ENCODE data around the gene SRXN1. TPM values are rescaled to one million over a fixed set of nuclear protein-coding genes. Genes with fewer than 3 reads are reported as not detected.

SRXN1 gene
- total RNA-seq, 3 donors from 2014 or later, result 28.5 to 39.8 (median 38.5) TPM

DNA sequence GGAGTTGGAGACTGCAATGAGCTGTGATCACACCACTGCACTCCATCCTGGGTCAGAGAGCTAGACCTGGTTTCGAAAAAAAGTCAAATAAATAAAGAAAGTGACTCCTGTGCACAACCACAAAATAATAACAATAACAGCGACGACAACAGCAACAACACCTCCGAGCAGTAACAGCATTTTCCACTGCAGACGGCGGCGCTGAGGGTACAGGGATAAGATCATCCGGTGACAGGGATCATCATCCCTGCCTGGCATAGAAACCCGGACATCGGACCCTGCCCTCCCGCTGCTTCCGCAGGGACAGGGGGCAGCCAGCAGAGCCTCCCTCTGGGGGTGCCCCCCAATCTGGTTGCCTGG lies 11.5 kb downstream of the SRXN1 start:
- Mint-ChIP-seq H3K4me3 (no peak overlapping the region), H3K36me3 (ENCODE audit: insufficient read depth) (no peaks in the 10 kb centered on the region), H3K27me3 (ENCODE audit: low read depth) (peaks cover 31% of the 10 kb centered on the region), H3K4me1 (ENCODE audit: low read depth) (peaks cover 12% of the 10 kb centered on the region), H3K9me3 (no peaks in the 10 kb centered on the region)
- no peak for DNase-seq
- ATAC-seq, result no peak

DNA sequence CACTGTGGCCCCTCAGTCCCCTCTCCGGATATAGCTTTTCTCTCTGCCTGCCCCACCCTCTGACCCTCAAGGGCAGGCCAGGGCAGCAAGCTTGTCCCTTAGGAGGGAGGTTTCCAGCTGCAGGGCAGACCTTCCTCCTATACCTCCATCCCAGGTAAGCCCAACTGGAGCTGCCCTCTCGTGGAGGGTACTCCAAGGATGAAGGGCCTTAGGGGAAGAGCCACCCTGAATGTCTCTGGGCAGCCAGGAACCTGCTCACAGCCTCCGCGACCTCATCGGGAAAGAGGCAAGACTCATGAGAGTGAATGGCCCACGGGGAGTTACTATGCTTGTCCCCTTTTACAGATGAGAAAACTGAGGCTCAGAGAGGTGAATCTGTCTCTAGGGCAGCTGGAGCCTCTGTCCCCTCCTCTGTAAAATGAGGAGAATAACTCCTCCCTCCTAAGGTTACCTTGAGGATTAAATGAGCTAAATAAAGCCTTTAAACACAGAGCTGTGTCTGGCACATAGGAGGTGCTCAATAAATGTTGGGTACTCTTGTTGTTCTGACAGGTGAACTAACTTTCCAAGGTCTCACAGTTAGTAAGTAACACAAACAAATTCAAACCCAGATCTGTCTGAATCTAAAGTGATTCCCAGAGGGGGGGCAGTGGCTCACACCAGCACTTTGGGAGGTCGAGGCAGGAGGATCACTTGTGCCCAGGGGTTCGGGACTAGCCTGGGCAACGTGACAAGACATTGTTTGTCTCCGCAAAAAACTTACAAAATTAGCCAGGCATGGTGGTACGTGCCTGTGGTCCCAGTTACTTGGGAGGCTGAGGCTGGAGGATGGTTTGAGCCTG lies 12.1 kb downstream of the SRXN1 start:
- DNase-seq (no peak), ATAC-seq (no peak)
- Mint-ChIP-seq H3K36me3 (ENCODE audit: insufficient read depth) (no peaks in the 10 kb centered on the region), H3K4me3 (no peak overlapping the region), H3K27me3 (ENCODE audit: low read depth) (peaks cover 33% of the 10 kb centered on the region), H3K4me1 (ENCODE audit: low read depth) (peaks cover 12% of the 10 kb centered on the region), H3K9me3 (no peaks in the 10 kb centered on the region)

DNA sequence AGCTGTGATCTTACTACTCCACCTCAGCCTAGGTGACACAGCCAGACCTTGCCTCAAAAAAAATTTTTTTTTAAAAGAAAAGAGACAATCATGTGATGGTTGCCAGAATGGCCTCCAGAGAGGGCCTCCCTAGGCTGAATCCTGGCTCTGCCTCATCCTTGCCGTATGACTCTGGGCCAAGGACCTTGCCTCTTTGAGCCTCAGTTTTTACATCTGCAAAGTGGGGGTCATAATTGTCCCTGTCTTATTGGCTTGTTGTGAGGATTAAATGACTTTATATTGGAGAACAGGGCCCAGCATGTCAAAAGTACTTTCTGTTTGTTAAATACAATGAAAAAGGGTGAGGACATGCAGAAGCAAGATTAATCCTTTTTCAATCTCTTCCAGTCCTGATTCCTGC lies 14.4 kb downstream of the SRXN1 start:
- Mint-ChIP-seq H3K4me3 (no peak overlapping the region), H3K36me3 (ENCODE audit: insufficient read depth) (no peaks in the 10 kb centered on the region), H3K9me3 (no peaks in the 10 kb centered on the region), H3K4me1 (ENCODE audit: low read depth) (peaks cover 8% of the 10 kb centered on the region), H3K27me3 (ENCODE audit: low read depth) (peaks cover 29% of the 10 kb centered on the region)
- ATAC-seq (no peak), DNase-seq (no peak)

DNA sequence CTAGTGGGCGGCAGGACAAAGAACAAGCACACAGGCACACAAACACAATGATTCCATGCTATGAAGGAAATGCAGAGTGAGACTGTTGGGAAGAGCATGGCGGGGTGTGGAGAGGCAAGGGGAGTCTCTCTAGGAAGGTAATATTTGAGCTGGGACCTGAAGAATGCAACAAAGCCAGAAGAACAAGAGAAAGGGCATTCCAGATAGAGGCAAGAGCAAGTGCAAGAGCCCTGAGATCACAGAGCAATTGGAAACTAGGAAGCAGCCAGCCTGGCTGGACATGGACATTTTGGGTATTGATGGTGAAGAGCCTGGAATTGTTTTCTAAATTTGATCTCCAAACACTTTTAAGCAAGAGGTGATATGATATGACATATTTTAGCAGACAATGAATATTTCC lies 15.4 kb downstream of the SRXN1 start:
- Mint-ChIP-seq H3K4me1 (ENCODE audit: low read depth) (peaks cover 5% of the 10 kb centered on the region), H3K36me3 (ENCODE audit: insufficient read depth) (no peaks in the 10 kb centered on the region), H3K4me3 (no peak overlapping the region), H3K27me3 (ENCODE audit: low read depth) (peaks cover 22% of the 10 kb centered on the region), H3K9me3 (no peaks in the 10 kb centered on the region)
- no peak for DNase-seq
- ATAC-seq, result no peak

DNA sequence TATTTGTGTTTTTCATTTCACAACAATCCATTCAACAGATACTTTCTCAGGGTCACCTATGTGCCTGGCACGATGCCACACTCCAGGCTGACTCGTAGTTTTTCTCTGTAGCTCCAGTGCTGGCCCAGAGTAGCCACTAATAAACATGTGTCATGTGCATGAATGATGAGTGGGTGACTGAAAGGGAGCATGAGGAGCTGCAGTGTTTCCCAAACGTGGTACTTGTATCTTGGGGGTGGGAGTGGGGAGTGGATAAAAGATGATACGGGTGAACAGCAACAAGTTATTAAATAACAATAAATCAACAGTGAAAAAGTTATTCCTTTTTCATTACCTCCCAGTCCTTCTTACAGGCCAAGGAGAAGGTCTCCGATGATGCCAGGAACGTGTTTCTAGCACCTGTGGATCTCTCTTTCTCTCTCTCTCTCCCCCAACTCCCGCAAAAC lies 17.1 kb downstream of the SRXN1 start:
- no peaks in the 10 kb centered on the region for H3K9me3 Mint-ChIP-seq
- DNase-seq, result no peak

DNA sequence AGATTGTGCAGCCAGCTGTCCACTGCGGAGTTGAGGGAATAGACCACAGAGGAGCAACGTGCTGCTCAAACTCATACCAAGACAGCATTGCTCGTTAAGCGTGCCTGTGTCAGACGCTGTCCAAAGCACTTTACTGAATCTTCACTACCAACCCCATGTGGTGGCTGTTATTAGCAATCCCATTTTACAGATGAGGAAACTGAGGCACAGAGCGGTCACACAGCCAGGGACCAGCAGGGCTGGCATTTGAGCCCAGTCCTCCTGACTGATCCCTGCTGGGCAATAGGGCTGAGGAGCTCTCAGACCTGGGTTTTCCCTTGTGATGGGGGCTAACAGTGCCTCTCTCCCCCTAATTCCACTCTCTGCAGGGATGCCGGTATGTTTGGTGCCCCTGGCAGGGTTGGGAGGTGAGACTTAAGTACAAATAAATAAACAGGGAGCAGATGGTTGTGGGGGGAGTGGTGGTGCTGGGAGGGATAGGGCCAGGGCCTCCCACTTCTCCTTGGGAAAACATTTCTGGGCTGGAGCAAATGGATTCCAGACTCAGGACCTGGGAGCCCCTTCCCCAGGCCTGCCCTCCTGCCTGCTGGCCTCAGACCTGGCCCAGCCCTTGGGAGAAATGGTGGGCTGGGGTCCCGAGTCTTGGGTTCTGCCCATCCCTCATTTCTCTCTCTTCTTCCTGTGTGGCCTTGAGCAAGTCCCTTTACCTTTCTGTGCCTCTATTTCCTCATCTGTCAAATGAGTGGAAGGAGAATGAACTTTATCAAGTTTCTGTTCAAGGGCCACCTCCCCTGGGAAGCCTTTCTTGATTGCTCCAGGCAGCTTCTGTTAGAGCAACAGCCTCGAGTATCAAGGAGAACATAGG lies 17.7 kb downstream of the SRXN1 start:
- Mint-ChIP-seq H3K27me3 (ENCODE audit: low read depth) (peaks cover 21% of the 10 kb centered on the region), H3K4me1 (ENCODE audit: low read depth) (no peaks in the 10 kb centered on the region), H3K9me3 (no peaks in the 10 kb centered on the region), H3K36me3 (ENCODE audit: insufficient read depth) (no peaks in the 10 kb centered on the region), H3K4me3 (no peak overlapping the region)
- DNase-seq, result no peak
- no peak for ATAC-seq

More for the DNA sequence above, 17.1 kb downstream of the SRXN1 start:
- Mint-ChIP-seq H3K4me3 (no peak overlapping the region), H3K27me3 (ENCODE audit: low read depth) (peaks cover 18% of the 10 kb centered on the region), H3K4me1 (ENCODE audit: low read depth) (no peaks in the 10 kb centered on the region), H3K36me3 (ENCODE audit: insufficient read depth) (no peaks in the 10 kb centered on the region)
- ATAC-seq, result no peak

DNA sequence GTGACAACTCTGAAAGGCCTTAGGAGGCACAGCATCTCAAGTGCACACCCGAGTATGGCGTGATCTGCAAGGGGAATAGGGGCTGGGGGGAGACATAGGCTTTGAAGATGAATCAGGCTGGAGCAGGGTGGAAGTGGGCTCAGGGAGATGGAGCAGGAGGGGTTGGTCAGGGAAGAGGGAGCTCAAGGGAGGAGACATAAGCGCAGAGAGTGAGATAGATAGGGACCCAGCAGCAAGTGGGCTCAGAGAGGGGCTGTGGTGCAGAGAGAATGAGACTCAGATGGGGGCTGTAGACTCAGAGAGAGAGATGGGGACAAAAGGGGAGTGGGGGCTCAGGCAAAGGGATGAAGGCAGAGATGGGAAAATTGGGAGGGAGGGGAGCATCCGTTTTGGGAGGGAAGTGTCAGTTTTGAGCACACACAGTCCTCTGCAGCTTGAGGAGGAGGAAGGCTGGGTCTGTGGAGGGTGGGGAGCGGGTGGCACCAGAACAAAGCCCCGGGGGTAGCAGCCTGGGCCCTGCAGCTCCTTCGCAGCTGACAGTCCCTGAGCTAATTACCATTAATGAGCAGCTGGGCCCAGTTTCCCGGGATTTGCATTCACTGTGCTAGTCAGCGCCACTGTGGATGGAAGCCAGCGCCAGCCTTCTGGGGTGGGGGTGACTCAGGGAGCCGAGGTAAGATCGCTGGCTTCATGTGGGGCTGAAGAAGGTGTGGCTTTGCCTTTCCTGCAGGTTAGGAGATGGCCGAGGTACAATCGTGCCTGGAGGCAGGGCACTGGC lies 18.7 kb downstream of the SRXN1 start:
- Mint-ChIP-seq H3K4me3 (no peak overlapping the region), H3K27me3 (ENCODE audit: low read depth) (peaks cover 27% of the 10 kb centered on the region), H3K4me1 (ENCODE audit: low read depth) (no peaks in the 10 kb centered on the region), H3K9me3 (no peaks in the 10 kb centered on the region), H3K36me3 (ENCODE audit: insufficient read depth) (no peaks in the 10 kb centered on the region)
- DNase-seq (no peak), ATAC-seq (no peak)

DNA sequence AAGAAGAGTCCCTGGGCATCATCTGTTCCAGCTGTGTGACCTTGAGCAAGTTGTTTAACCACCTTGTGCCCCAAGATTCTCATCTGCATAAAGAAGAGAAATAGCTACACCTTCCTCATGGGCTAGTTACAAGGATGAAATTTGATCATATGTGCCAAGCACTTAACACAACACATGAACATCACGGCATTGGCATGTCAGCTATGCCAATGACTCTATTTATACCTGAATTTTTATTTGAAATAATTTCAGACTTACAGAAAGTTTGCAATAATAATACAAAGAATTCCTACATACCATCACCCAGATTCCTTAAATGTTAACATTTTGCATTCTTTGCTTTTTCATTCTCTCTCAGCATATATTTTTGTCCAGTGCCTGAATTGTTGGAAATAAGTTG lies 21.9 kb downstream of the SRXN1 start:
- ATAC-seq (no peak), DNase-seq (no peak)
- Mint-ChIP-seq H3K4me3 (no peak overlapping the region), H3K9me3 (no peaks in the 10 kb centered on the region), H3K27me3 (ENCODE audit: low read depth) (peaks cover 25% of the 10 kb centered on the region), H3K36me3 (ENCODE audit: insufficient read depth) (no peaks in the 10 kb centered on the region), H3K4me1 (ENCODE audit: low read depth) (no peaks in the 10 kb centered on the region)

DNA sequence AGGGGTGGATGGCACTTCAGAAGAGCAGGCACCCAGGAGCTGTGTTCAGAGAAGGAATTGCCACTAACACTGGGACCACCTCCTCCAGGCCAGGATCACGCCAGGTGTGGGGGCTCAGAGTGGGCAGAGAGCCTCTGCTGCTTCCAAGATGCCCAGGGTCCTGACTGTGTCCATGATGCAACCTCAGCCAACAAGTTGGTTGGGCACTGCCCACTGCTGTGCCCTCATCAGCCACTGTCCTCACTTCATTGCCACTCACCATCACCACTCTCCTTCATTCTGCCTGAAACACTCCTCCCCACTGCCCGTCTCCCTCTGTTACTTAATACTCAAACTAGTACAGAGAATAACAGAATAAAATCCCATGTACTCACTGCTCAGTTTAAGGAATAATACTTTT lies 26.4 kb downstream of the SRXN1 start:
- no peaks in the 10 kb centered on the region for H3K36me3 Mint-ChIP-seq (ENCODE audit: insufficient read depth)
- DNase-seq (no peak), ATAC-seq (no peak)
- H3K27me3 Mint-ChIP-seq (ENCODE audit: low read depth), result peaks cover 24% of the 10 kb centered on the region
- no peak overlapping the region for H3K4me3 Mint-ChIP-seq
- no peaks in the 10 kb centered on the region for H3K4me1 Mint-ChIP-seq (ENCODE audit: low read depth)
- peaks cover 4% of the 10 kb centered on the region for H3K9me3 Mint-ChIP-seq

DNA sequence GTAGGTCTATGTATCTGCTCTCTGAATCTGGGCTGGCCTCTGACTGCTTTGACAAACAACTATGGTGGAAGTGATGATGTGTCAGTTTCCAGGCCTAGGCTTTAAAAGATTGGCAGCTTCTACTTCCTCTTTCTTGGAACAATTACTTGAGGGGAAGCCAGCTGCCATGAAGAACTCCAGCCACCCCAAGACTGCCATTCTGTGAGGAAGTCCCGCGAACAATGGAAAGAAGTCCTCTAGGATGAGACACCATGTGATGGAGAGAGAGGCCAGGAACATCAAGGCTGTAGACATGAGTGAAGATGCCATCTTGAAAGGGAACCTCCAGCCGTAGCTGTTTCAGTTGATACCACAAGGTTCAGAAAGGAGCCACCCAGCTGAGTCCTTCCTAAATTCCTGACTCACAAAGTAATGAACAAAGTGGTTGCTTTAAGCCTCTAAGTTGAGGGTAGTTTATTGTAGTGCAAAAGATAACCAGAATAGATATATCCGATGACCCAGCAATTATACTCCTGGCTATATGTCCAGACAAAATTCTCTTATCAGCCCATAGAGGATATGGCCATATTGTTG lies 27.6 kb downstream of the SRXN1 start:
- H3K4me3 Mint-ChIP-seq, result no peak overlapping the region
- H3K4me1 Mint-ChIP-seq (ENCODE audit: low read depth), result no peaks in the 10 kb centered on the region
- DNase-seq (no peak), ATAC-seq (no peak)
- H3K27me3 Mint-ChIP-seq (ENCODE audit: low read depth), result peaks cover 28% of the 10 kb centered on the region
- H3K9me3 Mint-ChIP-seq, result peaks cover 4% of the 10 kb centered on the region
- no peaks in the 10 kb centered on the region for H3K36me3 Mint-ChIP-seq (ENCODE audit: insufficient read depth)

DNA sequence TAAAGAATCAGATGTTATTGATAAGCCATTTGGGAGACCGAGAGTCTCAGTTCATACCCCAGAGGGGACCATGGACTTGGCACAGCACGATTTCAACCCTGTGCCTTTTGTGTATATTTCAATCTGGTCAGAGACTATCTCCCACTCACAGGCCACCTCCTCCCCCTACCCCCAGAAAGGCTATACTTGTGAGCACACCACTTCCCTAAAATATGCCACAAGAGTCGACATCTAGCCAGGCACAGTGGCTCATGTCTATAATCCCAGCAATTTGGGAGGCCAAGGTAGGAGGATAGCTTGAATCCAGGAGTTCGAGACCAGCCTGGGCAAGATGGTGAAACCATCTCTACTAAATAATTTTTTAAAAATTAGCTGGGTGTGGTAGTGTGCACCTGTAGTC lies 29.3 kb downstream of the SRXN1 start:
- H3K9me3 Mint-ChIP-seq, result peaks cover 4% of the 10 kb centered on the region
- H3K36me3 Mint-ChIP-seq (ENCODE audit: insufficient read depth), result no peaks in the 10 kb centered on the region
- ATAC-seq (no peak), DNase-seq (no peak)
- peaks cover 24% of the 10 kb centered on the region for H3K27me3 Mint-ChIP-seq (ENCODE audit: low read depth)
- H3K4me3 Mint-ChIP-seq, result no peak overlapping the region
- H3K4me1 Mint-ChIP-seq (ENCODE audit: low read depth), result no peaks in the 10 kb centered on the region

DNA sequence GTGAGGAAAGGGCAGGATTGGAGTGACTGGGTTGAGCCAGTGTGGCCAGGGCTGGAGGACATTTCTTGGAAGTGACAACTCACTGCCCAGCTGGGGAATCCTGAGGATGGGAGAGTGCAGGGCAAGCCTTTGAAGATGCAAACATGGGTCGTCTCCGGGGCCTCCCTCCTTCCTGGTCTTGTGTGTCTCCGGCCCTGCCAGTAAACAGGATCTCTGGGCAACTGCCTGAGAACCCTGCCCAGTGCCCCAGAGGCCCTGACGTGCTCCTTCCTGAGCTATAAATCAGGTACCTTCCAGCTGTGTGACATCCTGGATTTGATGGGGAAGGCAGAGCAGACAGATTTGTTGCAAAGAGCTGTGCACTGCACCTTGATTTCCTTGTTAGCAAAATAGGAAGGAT lies 30.0 kb downstream of the SRXN1 start:
- ATAC-seq (no peak), DNase-seq (no peak)
- peaks cover 6% of the 10 kb centered on the region for H3K9me3 Mint-ChIP-seq
- no peaks in the 10 kb centered on the region for H3K4me1 Mint-ChIP-seq (ENCODE audit: low read depth)
- no peaks in the 10 kb centered on the region for H3K36me3 Mint-ChIP-seq (ENCODE audit: insufficient read depth)
- no peak overlapping the region for H3K4me3 Mint-ChIP-seq
- H3K27me3 Mint-ChIP-seq (ENCODE audit: low read depth), result peaks cover 20% of the 10 kb centered on the region

DNA sequence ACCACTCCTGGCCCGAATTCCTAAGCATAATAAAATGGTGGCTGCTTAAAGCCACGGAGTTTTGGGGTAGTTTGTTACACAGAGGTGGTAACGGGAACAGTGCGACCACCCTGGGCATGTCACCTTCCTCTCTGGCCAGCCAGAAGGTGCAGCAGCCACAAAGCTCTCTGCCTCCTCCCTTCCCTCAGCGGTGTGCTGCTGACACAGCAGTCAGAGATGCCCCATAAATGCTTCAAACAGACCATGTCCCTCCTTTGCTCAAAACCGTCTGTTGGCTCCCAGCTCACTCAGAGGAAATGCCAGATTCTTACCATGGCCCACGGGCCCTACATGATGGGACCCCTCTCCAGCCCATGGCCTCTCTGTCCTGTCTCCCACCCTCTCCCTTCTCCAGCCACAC lies 30.8 kb downstream of the SRXN1 start:
- Mint-ChIP-seq H3K4me3 (no peak overlapping the region), H3K36me3 (ENCODE audit: insufficient read depth) (no peaks in the 10 kb centered on the region), H3K4me1 (ENCODE audit: low read depth) (no peaks in the 10 kb centered on the region), H3K9me3 (peaks cover 12% of the 10 kb centered on the region), H3K27me3 (ENCODE audit: low read depth) (peaks cover 24% of the 10 kb centered on the region)
- ATAC-seq (no peak), DNase-seq (no peak)

DNA sequence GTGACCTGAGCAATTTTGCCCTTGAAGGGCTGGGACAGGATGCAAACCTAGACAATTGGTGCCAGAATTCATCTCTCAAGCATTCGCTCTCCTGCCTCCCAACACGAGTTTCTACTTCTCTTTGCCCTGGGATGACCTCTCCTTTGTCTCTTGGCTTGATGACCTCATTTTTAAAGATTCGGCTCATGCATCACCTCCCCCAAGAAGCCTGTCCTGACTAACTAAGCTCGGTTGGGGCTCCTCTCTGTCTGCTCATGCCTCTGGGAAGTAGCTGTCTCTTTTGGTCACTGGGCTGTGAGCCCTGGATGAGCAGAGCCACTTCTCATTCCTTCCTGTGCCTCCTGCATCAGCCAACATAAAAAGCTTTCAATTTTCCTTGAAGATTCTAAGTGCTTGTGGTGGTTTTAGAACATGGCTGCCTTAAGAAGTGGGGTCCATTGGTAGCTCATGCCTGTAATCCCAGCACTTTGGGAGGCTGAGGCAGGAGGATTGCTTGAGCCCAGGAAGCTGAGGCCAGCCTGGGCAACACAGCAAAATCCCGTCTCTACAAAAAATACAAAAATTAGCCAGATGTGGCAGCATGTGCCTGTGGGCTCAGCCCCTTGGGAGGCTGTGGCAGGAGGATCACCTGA lies 31.8 kb downstream of the SRXN1 start:
- H3K36me3 Mint-ChIP-seq (ENCODE audit: insufficient read depth), result no peaks in the 10 kb centered on the region
- H3K4me1 Mint-ChIP-seq (ENCODE audit: low read depth), result no peaks in the 10 kb centered on the region
- no peak overlapping the region for H3K4me3 Mint-ChIP-seq
- H3K9me3 Mint-ChIP-seq, result peaks cover 12% of the 10 kb centered on the region
- ATAC-seq (no peak), DNase-seq (no peak)
- H3K27me3 Mint-ChIP-seq (ENCODE audit: low read depth), result peaks cover 27% of the 10 kb centered on the region

Measured in activated T-cell treated with anti-CD3 and anti-CD28 coated beads, Interleukin-2, amount 50 U/mL, for 4 hours (primary cell).